Measurements from ENCODE around the gene FAM53B.

The FAM53B gene

DNA sequence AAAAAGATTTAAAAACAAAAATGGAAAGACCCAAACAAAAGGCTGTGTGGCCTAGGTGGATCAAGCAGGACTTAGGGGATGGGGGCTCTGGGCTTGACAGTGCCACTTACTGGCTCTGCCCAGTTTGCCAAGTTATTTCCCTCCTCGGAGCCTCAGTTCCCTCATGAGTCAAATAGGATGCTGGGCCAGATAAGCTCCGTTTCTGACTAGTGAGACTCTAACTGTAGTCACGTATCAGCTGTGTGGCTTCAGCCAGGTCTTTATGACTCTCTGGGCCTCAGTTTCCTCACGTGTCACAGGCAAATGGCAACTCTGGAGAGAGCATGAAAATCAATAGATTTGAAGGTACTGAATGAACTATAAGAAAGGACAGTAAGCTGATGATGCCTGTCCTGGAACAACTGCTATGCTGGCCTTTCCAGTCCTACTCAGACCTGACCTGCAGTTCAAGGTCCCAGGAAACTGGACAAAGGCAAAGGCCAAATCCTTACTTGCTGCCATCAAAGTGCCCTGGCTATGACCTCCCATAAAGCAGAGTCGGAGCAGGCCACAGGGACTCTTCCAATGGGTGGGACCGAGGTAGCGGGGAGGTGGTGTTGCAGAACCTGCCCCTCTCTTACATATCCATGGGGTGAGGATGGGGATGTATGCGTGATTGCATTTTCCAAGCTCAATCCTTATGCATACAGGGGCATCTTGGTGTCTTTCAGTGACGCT lies 27.0 kb downstream of the FAM53B start:
- 0 out of 2 replicates have a peak, but pooled peaks cover 3% of the 10 kb centered on the region for H3K4me1 ChIP-seq (ENCODE audit: control insufficient read depth, insufficient read depth, low read length)
- H3K27ac ChIP-seq (ENCODE audit: extremely low read depth, low read depth, low read length), result no peak overlapping the region
- H3K36me3 ChIP-seq (ENCODE audit: control insufficient read depth in 2 of 2, insufficient read depth in 1 of 2, low read length in 2 of 2), result peaks cover 3 to 8% of the 10 kb centered on the region in 2 experiments; a peak in 2 of 3 replicates
- no peaks in the 10 kb centered on the region for H3K9me3 ChIP-seq (ENCODE audit: control insufficient read depth, insufficient read depth, low read depth, low read length)
- ChIA-PET POLR2A (no interaction called here), CTCF (no interaction called here)
- H3K4me3 ChIP-seq (ENCODE audit: low read depth, low read length), result no peak overlapping the region
- TF ChIP-seq ZNF792 (tag by site-specific recombination; IDR thresholded peaks at IDR 0.05), result no peak
- TF ChIP-seq ZNF133 (tag by site-specific recombination; IDR thresholded peaks at IDR 0.05), result no peak
- TF ChIP-seq SP2 (tag by site-specific recombination; IDR thresholded peaks at IDR 0.05), result no peak
- TF ChIP-seq, protein P1, sequence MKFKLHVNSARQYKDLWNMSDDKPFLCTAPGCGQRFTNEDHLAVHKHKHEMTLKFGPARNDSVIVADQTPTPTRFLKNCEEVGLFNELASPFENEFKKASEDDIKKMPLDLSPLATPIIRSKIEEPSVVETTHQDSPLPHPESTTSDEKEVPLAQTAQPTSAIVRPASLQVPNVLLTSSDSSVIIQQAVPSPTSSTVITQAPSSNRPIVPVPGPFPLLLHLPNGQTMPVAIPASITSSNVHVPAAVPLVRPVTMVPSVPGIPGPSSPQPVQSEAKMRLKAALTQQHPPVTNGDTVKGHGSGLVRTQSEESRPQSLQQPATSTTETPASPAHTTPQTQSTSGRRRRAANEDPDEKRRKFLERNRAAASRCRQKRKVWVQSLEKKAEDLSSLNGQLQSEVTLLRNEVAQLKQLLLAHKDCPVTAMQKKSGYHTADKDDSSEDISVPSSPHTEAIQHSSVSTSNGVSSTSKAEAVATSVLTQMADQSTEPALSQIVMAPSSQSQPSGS (tag by site-specific recombination; IDR thresholded peaks at IDR 0.05; ENCODE audit: low read depth), result no peak
- TF ChIP-seq, protein P2, sequence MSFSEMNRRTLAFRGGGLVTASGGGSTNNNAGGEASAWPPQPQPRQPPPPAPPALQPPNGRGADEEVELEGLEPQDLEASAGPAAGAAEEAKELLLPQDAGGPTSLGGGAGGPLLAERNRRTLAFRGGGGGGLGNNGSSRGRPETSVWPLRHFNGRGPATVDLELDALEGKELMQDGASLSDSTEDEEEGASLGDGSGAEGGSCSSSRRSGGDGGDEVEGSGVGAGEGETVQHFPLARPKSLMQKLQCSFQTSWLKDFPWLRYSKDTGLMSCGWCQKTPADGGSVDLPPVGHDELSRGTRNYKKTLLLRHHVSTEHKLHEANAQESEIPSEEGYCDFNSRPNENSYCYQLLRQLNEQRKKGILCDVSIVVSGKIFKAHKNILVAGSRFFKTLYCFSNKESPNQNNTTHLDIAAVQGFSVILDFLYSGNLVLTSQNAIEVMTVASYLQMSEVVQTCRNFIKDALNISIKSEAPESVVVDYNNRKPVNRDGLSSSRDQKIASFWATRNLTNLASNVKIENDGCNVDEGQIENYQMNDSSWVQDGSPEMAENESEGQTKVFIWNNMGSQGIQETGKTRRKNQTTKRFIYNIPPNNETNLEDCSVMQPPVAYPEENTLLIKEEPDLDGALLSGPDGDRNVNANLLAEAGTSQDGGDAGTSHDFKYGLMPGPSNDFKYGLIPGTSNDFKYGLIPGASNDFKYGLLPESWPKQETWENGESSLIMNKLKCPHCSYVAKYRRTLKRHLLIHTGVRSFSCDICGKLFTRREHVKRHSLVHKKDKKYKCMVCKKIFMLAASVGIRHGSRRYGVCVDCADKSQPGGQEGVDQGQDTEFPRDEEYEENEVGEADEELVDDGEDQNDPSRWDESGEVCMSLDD (tag by site-specific recombination; IDR thresholded peaks at IDR 0.05), result no peak
- TF ChIP-seq ZNF221 (tag by site-specific recombination; IDR thresholded peaks at IDR 0.05; ENCODE audit: borderline replicate concordance), result no peak
- TF ChIP-seq GLIS2 (tag by site-specific recombination; IDR thresholded peaks at IDR 0.05), result no peak
- no peak for TF ChIP-seq ZNF707 (tag by site-specific recombination; IDR thresholded peaks at IDR 0.05)
- TF ChIP-seq, protein P3, sequence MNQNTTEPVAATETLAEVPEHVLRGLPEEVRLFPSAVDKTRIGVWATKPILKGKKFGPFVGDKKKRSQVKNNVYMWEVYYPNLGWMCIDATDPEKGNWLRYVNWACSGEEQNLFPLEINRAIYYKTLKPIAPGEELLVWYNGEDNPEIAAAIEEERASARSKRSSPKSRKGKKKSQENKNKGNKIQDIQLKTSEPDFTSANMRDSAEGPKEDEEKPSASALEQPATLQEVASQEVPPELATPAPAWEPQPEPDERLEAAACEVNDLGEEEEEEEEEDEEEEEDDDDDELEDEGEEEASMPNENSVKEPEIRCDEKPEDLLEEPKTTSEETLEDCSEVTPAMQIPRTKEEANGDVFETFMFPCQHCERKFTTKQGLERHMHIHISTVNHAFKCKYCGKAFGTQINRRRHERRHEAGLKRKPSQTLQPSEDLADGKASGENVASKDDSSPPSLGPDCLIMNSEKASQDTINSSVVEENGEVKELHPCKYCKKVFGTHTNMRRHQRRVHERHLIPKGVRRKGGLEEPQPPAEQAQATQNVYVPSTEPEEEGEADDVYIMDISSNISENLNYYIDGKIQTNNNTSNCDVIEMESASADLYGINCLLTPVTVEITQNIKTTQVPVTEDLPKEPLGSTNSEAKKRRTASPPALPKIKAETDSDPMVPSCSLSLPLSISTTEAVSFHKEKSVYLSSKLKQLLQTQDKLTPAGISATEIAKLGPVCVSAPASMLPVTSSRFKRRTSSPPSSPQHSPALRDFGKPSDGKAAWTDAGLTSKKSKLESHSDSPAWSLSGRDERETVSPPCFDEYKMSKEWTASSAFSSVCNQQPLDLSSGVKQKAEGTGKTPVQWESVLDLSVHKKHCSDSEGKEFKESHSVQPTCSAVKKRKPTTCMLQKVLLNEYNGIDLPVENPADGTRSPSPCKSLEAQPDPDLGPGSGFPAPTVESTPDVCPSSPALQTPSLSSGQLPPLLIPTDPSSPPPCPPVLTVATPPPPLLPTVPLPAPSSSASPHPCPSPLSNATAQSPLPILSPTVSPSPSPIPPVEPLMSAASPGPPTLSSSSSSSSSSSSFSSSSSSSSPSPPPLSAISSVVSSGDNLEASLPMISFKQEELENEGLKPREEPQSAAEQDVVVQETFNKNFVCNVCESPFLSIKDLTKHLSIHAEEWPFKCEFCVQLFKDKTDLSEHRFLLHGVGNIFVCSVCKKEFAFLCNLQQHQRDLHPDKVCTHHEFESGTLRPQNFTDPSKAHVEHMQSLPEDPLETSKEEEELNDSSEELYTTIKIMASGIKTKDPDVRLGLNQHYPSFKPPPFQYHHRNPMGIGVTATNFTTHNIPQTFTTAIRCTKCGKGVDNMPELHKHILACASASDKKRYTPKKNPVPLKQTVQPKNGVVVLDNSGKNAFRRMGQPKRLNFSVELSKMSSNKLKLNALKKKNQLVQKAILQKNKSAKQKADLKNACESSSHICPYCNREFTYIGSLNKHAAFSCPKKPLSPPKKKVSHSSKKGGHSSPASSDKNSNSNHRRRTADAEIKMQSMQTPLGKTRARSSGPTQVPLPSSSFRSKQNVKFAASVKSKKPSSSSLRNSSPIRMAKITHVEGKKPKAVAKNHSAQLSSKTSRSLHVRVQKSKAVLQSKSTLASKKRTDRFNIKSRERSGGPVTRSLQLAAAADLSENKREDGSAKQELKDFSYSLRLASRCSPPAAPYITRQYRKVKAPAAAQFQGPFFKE (tag by site-specific recombination; IDR thresholded peaks at IDR 0.05; ENCODE audit: borderline replicate concordance), result no peak
- TF ChIP-seq ZBTB7A (tag by site-specific recombination; IDR thresholded peaks at IDR 0.05; ENCODE audit: low read depth), result no peak
- no peak for TF ChIP-seq ZNF600 (tag by site-specific recombination; IDR thresholded peaks at IDR 0.05)
- TF ChIP-seq, protein P4, sequence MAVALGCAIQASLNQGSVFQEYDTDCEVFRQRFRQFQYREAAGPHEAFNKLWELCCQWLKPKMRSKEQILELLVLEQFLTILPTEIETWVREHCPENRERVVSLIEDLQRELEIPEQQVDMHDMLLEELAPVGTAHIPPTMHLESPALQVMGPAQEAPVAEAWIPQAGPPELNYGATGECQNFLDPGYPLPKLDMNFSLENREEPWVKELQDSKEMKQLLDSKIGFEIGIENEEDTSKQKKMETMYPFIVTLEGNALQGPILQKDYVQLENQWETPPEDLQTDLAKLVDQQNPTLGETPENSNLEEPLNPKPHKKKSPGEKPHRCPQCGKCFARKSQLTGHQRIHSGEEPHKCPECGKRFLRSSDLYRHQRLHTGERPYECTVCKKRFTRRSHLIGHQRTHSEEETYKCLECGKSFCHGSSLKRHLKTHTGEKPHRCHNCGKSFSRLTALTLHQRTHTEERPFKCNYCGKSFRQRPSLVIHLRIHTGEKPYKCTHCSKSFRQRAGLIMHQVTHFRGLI (tag by site-specific recombination; IDR thresholded peaks at IDR 0.05), result no peak
- TF ChIP-seq ZBTB17 (tag by site-specific recombination; IDR thresholded peaks at IDR 0.05), result no peak
- TF ChIP-seq ZNF76 (tag by site-specific recombination; IDR thresholded peaks at IDR 0.05; ENCODE audit: borderline replicate concordance, low read depth), result no peak
- TF ChIP-seq, protein P5, sequence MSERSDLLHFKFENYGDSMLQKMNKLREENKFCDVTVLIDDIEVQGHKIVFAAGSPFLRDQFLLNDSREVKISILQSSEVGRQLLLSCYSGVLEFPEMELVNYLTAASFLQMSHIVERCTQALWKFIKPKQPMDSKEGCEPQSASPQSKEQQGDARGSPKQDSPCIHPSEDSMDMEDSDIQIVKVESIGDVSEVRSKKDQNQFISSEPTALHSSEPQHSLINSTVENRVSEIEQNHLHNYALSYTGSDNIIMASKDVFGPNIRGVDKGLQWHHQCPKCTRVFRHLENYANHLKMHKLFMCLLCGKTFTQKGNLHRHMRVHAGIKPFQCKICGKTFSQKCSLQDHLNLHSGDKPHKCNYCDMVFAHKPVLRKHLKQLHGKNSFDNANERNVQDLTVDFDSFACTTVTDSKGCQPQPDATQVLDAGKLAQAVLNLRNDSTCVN (tag by site-specific recombination; optimal IDR thresholded peaks at IDR 0.05), result no peak
